Activated B cell treated with CpG ODN at 0.5 μM for 24 hours (primary cell): ENCODE data around the gene C10orf143. TPM values are rescaled to one million over a fixed set of nuclear protein-coding genes. Genes with fewer than 3 reads are reported as not detected.

ENCODE experiments used
- ATAC-seq: fragments of 200-7000 bp; cut with Tn5 transposase; one replicate; pipeline ENCODE4 v1.10.0; 2021; ENCODE audit warnings: low read depth, mild to moderate bottlenecking, moderate library complexity
- CTCF ChIA-PET: fragments of 350-600 bp; sonication (Branson Sonifier 250); formaldehyde crosslinking; loops from one replicate; lab custom pipeline; 2021; ENCODE audit warnings: antibody characterized with exemption; lab: Charles Lee
- POLR2A ChIA-PET: fragments of 350-600 bp; sonication (Branson Sonifier 250); formaldehyde crosslinking; loops from one replicate; lab custom pipeline; 2021; ENCODE audit warnings: antibody characterized with exemption; lab: Charles Lee
- DNase-seq: peaks from one replicate; pipeline ENCODE4 v3.0.0; 2022
- H3K27ac Mint-ChIP-seq: one replicate; pipeline ENCODE4 v1.8.0; 2020; ENCODE audit warnings: mixed read lengths
- H3K27me3 Mint-ChIP-seq: one replicate; pipeline ENCODE4 v1.8.0; 2021; ENCODE audit warnings: mixed read lengths
- H3K36me3 Mint-ChIP-seq: one replicate; pipeline ENCODE4 v1.8.0; 2021; ENCODE audit warnings: low read depth, mixed read lengths
- H3K4me1 Mint-ChIP-seq: one replicate; pipeline ENCODE4 v1.8.0; 2021; ENCODE audit warnings: mixed read lengths
- H3K4me3 Mint-ChIP-seq: one replicate; pipeline ENCODE4 v1.8.0; 2020; ENCODE audit warnings: mild to moderate bottlenecking, mixed read lengths
- H3K9me3 Mint-ChIP-seq: one replicate; pipeline ENCODE4 v1.8.0; 2020; ENCODE audit warnings: mixed read lengths
- CTCF ChIP-seq: fragments of 200-600 bp; IDR thresholded peaks from one replicate; pipeline ENCODE4 v1.8.0; 2022; ENCODE audit warnings: antibody characterized with exemption, mild to moderate bottlenecking
- intact Hi-C: fragments of 100-400 bp; cut with micrococcal nuclease; formaldehyde crosslinking; loops from one replicate; pipeline ENCODE4 v1.15.1; 2024
- total RNA-seq: library from RNA; stranded (reverse); gene quantifications from 2 replicates; pipeline ENCODE4 v1.2.3, GENCODE V29; 2022

Gene C10orf143
- total RNA-seq, 1 donor from 2014 or later, result 10.1 TPM

- no peaks in the 10 kb centered on the region for H3K4me1 Mint-ChIP-seq
- H3K27me3 Mint-ChIP-seq, result no peaks in the 10 kb centered on the region
- H3K36me3 Mint-ChIP-seq, result peaks cover 41% of the 10 kb centered on the region
- ATAC-seq, result no peak
- intact Hi-C loops, result no loop called here
- no peak for DNase-seq
- POLR2A ChIA-PET, result no interaction called here
- no peak for TF ChIP-seq CTCF
- CTCF ChIA-PET, result interaction anchor here (1.0 kb wide), 1 partner anchor 30 kb away, joined by 4 read pairs; the partner anchor contains the start of gene C10orf143
- H3K27ac Mint-ChIP-seq, result no peak overlapping the region
- peaks cover 8% of the 10 kb centered on the region for H3K9me3 Mint-ChIP-seq
- H3K4me3 Mint-ChIP-seq, result no peak overlapping the region
Observed at GRCh38 chr10:130079614-130080460, 30.8 kb downstream of the C10orf143 start.

GRCh38 chr10:130078120-130078519, 32.5 kb downstream of the C10orf143 start:
- no peaks in the 10 kb centered on the region for H3K4me1 Mint-ChIP-seq
- POLR2A ChIA-PET, result no interaction called here
- DNase-seq (no peak), ATAC-seq (no peak)
- H3K4me3 Mint-ChIP-seq, result no peak overlapping the region
- peaks cover 53% of the 10 kb centered on the region for H3K36me3 Mint-ChIP-seq
- intact Hi-C loops, result no loop called here
- no peak for TF ChIP-seq CTCF
- H3K27ac Mint-ChIP-seq, result no peak overlapping the region
- H3K9me3 Mint-ChIP-seq, result peaks cover 4% of the 10 kb centered on the region
- CTCF ChIA-PET, result no interaction called here
- no peaks in the 10 kb centered on the region for H3K27me3 Mint-ChIP-seq

- ATAC-seq, result no peak
- intact Hi-C loops, result no loop called here
- ChIA-PET CTCF (no interaction called here), POLR2A (no interaction called here)
- no peak for DNase-seq
- H3K36me3 Mint-ChIP-seq, result peaks cover 53% of the 10 kb centered on the region
- no peak overlapping the region for H3K4me3 Mint-ChIP-seq
- H3K27ac Mint-ChIP-seq, result no peak overlapping the region
- TF ChIP-seq CTCF, result no peak
- no peaks in the 10 kb centered on the region for H3K27me3 Mint-ChIP-seq
- peaks cover 11% of the 10 kb centered on the region for H3K9me3 Mint-ChIP-seq
- H3K4me1 Mint-ChIP-seq, result no peaks in the 10 kb centered on the region
Observed at GRCh38 chr10:130076681-130077080, 33.9 kb downstream of the C10orf143 start.

GRCh38 chr10:130074639-130075038, 36.0 kb downstream of the C10orf143 start:
- H3K9me3 Mint-ChIP-seq, result peaks cover 11% of the 10 kb centered on the region
- H3K27ac Mint-ChIP-seq, result no peak overlapping the region
- no peaks in the 10 kb centered on the region for H3K27me3 Mint-ChIP-seq
- H3K4me1 Mint-ChIP-seq, result no peaks in the 10 kb centered on the region
- TF ChIP-seq CTCF, result no peak
- ATAC-seq (no peak), DNase-seq (no peak)
- ChIA-PET CTCF (no interaction called here), POLR2A (no interaction called here)
- H3K36me3 Mint-ChIP-seq, result peaks cover 48% of the 10 kb centered on the region
- intact Hi-C loops, result no loop called here
- H3K4me3 Mint-ChIP-seq, result no peak overlapping the region

GRCh38 chr10:130073912-130074311, 36.7 kb downstream of the C10orf143 start:
- ChIA-PET CTCF (no interaction called here), POLR2A (no interaction called here)
- no peak for TF ChIP-seq CTCF
- H3K27ac Mint-ChIP-seq, result no peak overlapping the region
- peaks cover 42% of the 10 kb centered on the region for H3K36me3 Mint-ChIP-seq
- ATAC-seq (no peak), DNase-seq (no peak)
- H3K4me3 Mint-ChIP-seq, result no peak overlapping the region
- H3K4me1 Mint-ChIP-seq, result no peaks in the 10 kb centered on the region
- peaks cover 11% of the 10 kb centered on the region for H3K9me3 Mint-ChIP-seq
- intact Hi-C loops, result no loop called here
- H3K27me3 Mint-ChIP-seq, result no peaks in the 10 kb centered on the region
